ENCODE measurements around the gene CNKSR2.

GRCh38 chrX:21408788-21409187 lies 34.6 kb downstream of the CNKSR2 start:
- TF ChIP-seq CTCF (conservative IDR thresholded peaks at IDR 0.05; ENCODE audit: low read depth, low read length): no peak
- no peak for TF ChIP-seq EZH2phosphoT487 (IDR thresholded peaks at IDR 0.05; ENCODE audit: borderline replicate concordance, low read length)

Measured in PC-3 (cell line).